SU-DHL-6 (cell line): ENCODE results near the gene UBTD2.

ENCODE experiments used
- CTCF ChIP-seq: fragments of 200-600 bp; sonication (generic); IDR thresholded peaks from one replicate; pipeline ENCODE4 v1.5.1; 2017; ENCODE audit warnings: antibody characterized with exemption, mild to moderate bottlenecking, low read length, moderate library complexity; ENCODE audit not compliant: insufficient read depth, poor library complexity, severe bottlenecking
- EZH2phosphoT487 ChIP-seq: fragments of 200-600 bp; sonication (generic), shearing (Covaris generic); conservative IDR thresholded peaks from 2 replicates; pipeline ENCODE4 v1.6.1; 2018; ENCODE audit warnings: mild to moderate bottlenecking, antibody characterized with exemption, low read length, moderate library complexity, mixed read lengths

- TF ChIP-seq CTCF = no peak
- no peak for TF ChIP-seq EZH2phosphoT487
Measured at GRCh38 chr5:172251419-172251818, 32.1 kb downstream of the UBTD2 start.
